NK-92 (cell line): ENCODE results near the gene TBC1D2.
"Not testable (repeated sequence)": the region's sequence is repeated elsewhere in the genome, so short reads cannot be mapped to it uniquely, and the experiment has no call there.

Source experiments
- DNase-seq: peaks from one replicate; lab custom pipeline; 2025; ENCODE audit not compliant: unreplicated experiment; lab: John Stamatoyannopoulos, UW

The TBC1D2 gene

DNA sequence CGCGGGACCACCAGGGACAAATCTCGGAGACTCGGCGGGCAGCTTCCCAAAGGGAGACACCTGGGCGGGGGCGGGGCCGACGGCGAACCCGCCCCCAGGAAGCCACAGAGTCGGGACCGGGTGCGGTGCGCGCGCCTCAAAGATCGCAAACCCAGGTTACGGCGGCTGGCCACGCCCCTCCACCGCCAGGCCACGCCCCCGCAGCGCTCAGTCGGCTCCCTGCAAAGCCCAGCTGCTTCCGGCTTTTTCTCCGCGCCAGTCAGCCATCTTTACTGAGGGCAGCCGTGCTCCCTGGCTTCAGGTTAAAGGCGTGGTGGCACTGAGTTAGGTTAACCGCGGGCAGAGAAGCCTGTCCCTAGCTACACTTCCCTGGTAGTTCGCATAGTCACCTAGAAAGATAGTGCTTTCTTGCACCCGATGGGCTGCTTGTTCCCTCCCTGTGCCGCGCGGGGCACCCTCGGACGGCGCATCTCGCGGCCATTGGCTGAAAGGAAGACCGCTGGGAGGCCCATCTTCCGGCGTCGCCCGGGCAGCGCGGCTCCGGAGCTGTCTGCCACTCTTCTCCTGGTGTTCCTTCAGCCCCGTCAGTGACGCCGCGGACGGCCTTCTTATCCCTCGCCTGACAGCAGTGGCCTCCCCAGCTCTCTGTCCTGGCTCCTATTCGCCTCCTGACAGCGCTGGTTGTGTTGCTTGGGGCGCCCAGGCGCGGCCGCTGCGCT is at the start of gene TBC1D2:
TSS of gene TBC1D2 (minus strand) at position 72 of the 719 bp plus-strand sequence. CDS start 108 bp downstream, outside the sequence.
- peak; percentile 84 for DNase-seq

GRCh38 chr9:98304381-98304780 is 48.9 kb upstream of the TBC1D2 start:
- no peak for DNase-seq

GRCh38 chr9:98303633-98304125 is 48.2 kb upstream of the TBC1D2 start:
- no peak for DNase-seq

DNA sequence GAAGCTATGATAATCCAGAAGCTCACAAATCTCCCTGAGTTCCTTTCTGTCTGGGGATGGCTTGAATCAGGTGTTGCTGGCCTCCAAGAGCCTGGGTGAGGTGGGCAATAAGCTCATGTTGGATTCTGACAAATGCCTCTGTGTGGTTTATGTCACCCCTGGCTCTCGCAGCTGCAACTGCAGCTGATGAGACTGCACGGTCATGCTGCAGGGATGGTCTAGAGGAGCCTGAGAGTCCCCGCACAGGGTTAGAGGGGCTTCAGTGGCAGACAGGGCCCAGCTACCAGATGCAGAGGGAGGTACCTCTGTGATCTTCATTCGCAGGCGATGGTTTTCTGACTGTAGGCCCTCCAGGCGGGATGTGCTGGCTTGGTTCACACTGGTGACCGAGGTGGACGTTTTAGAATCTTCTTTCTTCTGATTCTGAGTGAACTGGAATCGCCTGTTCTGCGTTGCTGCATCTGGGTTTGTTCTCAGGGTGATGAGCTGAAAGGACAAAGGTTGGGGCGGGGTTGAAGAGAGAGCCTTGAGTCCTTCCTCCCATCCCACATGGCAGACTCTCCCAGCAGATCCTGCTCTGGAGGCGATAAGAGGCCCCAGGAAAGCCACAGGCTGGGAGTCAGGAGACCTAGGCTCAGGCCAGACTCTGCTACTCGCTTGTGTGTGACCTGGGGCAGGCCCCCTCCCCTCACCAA is 47.6 kb upstream of the TBC1D2 start:
- DNase-seq = no peak

DNA sequence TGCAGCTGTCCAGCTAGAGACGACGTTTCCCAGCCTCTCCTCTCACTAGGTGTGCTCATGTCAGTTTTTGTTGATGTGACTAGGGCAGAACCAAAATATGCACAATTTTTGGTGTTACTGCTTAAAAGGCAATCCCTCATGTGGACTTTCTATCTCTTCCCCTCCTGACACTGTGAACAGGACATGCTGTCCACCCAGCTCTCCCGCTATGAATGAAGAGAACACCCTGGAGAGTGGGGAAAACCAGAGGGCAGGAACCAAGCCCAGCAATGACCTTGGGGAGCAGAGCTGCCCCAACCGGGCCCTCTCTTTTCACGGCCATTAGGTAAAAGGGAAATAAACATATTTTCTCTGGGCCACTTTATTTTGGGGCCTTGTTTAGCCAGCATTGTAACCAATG is 46.7 kb upstream of the TBC1D2 start:
- DNase-seq = no peak

GRCh38 chr9:98300611-98301010 is 45.2 kb upstream of the TBC1D2 start:
- no peak for DNase-seq

DNA sequence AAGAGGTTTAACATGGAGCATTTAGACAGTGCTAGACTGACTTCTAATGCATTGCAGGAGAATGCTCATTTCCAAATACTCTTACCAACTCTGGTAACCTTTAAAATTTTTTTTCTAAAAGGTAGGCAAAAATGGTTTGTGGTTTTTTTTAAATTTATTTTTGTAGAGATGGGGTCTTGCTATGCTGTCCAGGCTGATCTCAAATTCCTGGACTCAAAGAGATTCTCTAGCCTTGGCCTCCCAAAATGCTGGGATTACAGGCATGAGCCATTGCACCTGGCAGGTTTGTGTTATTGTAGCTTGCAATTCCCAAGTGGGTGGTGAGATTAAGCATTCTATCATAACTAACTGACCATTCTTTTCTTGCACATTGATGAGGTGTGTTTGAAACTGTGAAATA is 43.0 kb upstream of the TBC1D2 start:
- no peak for DNase-seq

DNA sequence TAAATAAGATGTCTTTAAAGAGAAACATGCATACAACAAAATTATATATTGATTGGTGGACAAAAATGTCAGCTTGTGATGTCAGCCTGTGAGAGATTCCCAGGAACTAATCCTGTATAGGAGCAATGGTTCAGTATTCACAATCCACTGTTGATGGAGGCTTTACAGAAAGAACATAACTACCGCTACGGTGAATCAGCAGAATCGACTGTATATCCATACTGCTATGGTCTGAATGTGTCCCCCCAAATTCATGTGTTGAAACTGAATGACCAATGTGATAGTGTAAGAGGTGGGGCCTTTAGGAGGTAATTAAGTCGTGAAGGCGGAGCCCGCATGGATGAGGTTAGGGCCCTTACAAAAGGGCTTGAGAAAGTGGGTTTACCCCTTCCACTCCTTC is 40.4 kb upstream of the TBC1D2 start:
- DNase-seq = no peak

- no peak for DNase-seq
Observed at GRCh38 chr9:98291820-98292219, 36.4 kb upstream of the TBC1D2 start.

DNA sequence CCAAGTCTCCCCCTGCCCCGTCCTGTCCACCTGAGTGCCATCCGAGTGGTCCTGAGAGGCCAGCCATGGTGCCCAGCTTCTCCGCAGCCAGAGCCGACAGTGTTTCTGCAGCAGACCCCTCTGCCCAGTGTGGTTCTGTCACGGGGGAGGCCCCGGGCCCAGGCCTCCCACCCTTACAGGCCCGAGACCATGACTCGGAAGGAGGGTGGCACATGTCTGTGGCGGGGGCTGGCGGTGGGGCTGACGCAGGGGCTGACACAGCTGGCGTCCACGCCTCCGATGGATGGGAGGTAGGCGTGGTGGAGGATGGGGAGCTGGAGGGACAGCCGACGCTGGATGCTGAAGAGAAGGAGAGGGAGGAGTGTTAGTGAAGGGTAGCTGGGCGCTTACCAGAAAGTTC is 35.0 kb upstream of the TBC1D2 start:
- no peak for DNase-seq

DNA sequence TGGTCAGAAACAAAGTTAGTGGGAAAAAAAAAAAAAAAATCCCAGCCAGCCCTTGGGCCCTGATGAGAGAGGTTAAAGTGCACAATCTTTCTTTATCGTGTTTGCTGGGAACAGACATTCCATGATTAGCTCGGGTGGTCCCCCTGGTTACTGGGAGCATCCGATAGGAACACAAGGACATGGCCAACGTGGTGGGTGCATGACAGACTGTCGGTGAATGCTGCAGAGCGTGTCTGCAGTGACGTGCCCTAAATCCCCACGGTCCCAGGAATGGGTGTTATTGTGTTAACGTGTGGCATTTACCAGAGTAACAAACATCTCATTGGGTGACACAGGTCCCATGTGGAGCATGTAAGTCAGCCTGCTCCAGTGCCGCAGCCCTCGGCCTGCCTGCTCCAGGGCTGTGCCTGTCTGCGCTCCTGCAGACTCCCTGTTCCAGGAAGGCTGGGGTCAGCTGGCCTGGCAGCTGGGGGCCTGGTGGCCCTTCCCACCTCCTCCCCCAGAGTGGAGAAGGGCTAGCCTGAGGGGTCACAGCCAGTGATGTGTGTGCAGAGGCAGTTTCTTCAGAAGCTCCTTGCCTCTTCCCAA is 34.3 kb upstream of the TBC1D2 start:
- no peak for DNase-seq

- no peak for DNase-seq
Observed at GRCh38 chr9:98288881-98289280, 33.4 kb upstream of the TBC1D2 start.

- no peak for DNase-seq
Observed at GRCh38 chr9:98287384-98287783, 31.9 kb upstream of the TBC1D2 start.

- DNase-seq = no peak
Observed at GRCh38 chr9:98285446-98285845, 30.0 kb upstream of the TBC1D2 start.

- no peak for DNase-seq
Observed at GRCh38 chr9:98284754-98285153, 29.3 kb upstream of the TBC1D2 start.

GRCh38 chr9:98283143-98283542 is 27.7 kb upstream of the TBC1D2 start:
- DNase-seq = not testable (repeated sequence)

DNA sequence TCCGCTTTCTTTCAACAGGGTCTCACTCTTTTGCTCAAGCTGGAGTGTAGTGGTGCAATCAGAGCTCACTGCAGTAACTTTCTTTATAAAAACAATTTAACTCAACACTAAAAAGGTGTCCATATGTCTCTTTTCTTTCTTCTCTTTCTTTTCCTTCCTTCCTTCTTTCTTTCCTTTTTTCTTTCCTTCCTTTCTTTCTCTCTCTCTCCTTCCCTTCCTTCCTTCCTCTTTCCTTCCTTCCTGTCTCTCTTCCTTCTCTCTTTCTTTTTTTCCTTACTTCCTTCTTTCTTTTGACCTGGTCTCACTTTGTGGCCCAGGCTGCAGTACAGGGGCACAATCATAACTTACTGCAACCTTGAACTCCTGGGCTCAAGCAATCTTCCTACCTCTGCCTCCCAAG is 25.8 kb upstream of the TBC1D2 start:
- no peak for DNase-seq

DNA sequence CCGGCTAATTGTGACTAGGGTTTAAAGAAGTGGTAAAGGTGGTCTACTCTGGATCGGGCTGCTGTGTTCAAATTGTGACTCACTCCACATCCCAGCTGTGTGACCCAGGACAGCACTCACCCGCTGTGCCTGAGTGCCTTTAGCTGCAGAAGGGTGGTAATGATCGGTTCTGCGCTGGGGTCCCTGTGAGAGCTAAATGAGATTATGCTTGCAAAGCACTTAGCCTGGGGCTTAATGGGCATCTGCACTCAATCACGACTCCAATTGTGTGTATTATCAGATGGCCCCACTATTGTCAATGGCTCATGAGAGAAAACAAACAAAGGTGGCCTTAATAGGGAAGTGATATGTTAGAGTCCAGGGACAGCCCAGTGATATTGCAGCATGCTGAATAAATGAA is 25.1 kb upstream of the TBC1D2 start:
- DNase-seq = no peak

GRCh38 chr9:98280162-98280561 is 24.7 kb upstream of the TBC1D2 start:
- DNase-seq = no peak

DNA sequence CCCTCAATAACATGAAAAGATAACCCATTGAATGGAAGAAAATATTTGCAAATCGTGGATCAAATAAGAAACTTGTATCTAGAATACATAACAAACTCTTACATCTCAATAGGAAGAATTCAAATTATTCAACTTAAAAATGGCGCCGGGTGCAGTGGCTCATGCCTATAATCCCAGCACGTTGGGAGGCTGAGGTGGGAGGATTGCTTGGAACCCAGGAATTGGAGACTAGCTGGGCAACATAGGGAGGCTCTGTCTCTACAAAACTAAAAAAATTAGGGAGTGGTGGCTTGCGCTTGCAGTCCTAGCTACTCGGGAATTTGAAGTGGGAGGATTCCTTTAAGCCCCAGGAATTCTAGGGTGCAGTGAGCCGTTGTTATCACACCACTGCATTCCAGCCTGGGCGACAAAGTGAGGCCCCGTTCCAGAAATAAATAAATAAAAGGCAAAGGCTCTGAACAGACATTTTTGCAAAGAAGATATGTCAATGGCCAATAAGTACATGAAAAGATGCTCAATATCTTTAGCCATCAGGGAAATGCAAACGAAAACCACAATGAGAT is 21.5 kb upstream of the TBC1D2 start:
- DNase-seq = no peak

- DNase-seq = no peak
Observed at GRCh38 chr9:98275159-98275558, 19.7 kb upstream of the TBC1D2 start.

GRCh38 chr9:98272083-98272482 is 16.6 kb upstream of the TBC1D2 start:
- no peak for DNase-seq
